Activated naive CD8-positive, alpha-beta T cell treated with anti-CD3 and anti-CD28 coated beads, Interleukin-2, amount 50 U/mL, for 24 hours (primary cell): ENCODE measurements around the gene RSPH3.
"Not testable (repeated sequence)": the region's sequence is repeated elsewhere in the genome, so short reads cannot be mapped to it uniquely, and the experiment has no call there.

ENCODE experiments used
- ATAC-seq: fragments of 150-1000 bp; cut with Tn5 transposase; one replicate; pipeline ENCODE4 v1.10.0; 2021
- DNase-seq: peaks from one replicate; pipeline ENCODE4 v3.0.0; 2021
- H3K27ac Mint-ChIP-seq: one replicate; pipeline ENCODE4 v1.8.0; 2021; ENCODE audit warnings: mild to moderate bottlenecking, mixed read lengths
- H3K27me3 Mint-ChIP-seq: one replicate; pipeline ENCODE4 v1.8.0; 2021; ENCODE audit warnings: mixed read lengths
- H3K36me3 Mint-ChIP-seq: one replicate; pipeline ENCODE4 v1.8.0; 2021; ENCODE audit warnings: low read depth, mixed read lengths
- H3K4me1 Mint-ChIP-seq: one replicate; pipeline ENCODE4 v1.8.0; 2021; ENCODE audit warnings: mixed read lengths
- H3K4me3 Mint-ChIP-seq: one replicate; pipeline ENCODE4 v1.8.0; 2021; ENCODE audit warnings: mild to moderate bottlenecking, moderate library complexity, mixed read lengths
- H3K9me3 Mint-ChIP-seq: one replicate; pipeline ENCODE4 v1.8.0; 2021; ENCODE audit warnings: mixed read lengths

RSPH3 gene

DNA sequence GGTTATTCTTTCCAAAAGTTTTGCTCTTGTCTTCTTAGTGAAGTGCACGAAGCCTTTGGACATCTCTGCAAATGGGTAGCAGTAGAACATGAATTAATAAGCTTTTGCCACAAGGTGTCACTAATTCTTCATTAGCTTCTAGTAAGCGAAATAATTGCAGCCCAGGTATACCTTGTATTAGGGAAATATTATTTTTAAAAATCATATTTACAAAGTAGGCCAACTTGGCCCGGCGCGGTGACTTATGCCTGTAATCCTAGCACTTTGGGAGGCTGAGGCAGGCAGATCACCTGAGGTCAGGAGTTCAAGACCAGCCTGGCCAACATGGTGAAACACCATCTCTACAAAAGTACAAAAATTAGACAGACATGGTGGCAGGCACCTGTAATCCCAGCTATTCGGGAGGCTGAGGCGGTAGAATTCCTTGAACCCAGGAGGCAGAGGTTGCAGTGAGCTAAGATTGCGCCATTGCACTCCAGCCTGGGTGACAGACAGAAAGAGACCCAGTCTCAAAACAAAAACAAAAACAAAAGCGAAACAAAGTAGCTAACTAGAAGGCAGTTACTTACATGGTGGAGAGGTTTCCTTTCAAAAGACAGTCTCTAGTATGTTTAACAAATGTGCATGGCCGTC, 8.8 kb upstream of the RSPH3 start:
- DNase-seq, result no peak
- ATAC-seq, result peak; percentile 52
- H3K9me3 Mint-ChIP-seq, result no peaks in the 10 kb centered on the region
- H3K27me3 Mint-ChIP-seq, result no peaks in the 10 kb centered on the region
- peaks cover 34% of the 10 kb centered on the region for H3K4me1 Mint-ChIP-seq
- H3K36me3 Mint-ChIP-seq, result peaks cover 3% of the 10 kb centered on the region
- peak overlapping the region; percentile 39 for H3K27ac Mint-ChIP-seq
- H3K4me3 Mint-ChIP-seq, result no peak overlapping the region

DNA sequence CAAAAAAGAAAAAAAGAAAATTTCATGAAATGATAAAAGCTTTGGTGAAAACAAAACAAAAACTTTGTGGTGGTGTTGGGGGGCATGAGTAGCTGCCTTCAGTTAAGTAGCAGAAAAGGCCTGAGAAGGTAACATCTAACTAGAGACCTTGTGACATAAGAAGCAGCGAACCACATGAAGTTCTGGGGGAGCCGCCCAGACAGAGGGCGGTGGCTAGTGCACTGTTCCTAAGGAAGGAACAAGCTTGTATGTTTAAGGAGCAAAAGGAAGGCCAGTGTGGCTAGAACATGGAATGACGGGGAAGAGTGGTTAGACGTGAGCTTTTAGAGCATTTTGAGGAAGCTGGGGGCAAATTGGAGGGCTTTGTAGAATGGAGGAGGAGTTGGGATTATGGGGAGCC, 7.5 kb upstream of the RSPH3 start:
- no peak overlapping the region for H3K4me3 Mint-ChIP-seq
- no peak overlapping the region for H3K27ac Mint-ChIP-seq
- H3K27me3 Mint-ChIP-seq, result no peaks in the 10 kb centered on the region

DNA sequence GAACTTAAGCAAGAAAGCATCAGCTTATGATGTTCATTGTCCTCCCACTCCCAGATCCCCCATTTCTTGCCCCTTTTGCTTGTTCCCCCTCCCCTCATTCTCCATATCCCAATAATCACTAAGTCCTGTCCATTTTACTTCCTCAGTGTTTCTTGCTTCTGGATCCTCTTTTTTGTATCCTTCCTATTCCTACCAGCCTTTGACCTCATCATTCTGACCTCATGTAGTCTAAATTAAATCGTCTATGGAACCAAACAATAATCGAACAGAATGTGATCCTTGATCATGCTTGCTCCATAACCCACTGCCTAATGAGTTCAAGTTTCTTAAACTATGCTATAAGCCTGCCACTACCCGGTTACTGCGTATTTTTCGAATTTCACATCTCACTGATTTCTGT, 5.4 kb upstream of the RSPH3 start:
- Mint-ChIP-seq H3K4me1 (peaks cover 27% of the 10 kb centered on the region), H3K27me3 (no peaks in the 10 kb centered on the region), H3K36me3 (no peaks in the 10 kb centered on the region), H3K27ac (no peak overlapping the region), H3K4me3 (no peak overlapping the region), H3K9me3 (no peaks in the 10 kb centered on the region)
- DNase-seq, result no peak
- ATAC-seq, result no peak

More for the DNA sequence above, 7.5 kb upstream of the RSPH3 start:
- Mint-ChIP-seq H3K4me1 (peaks cover 25% of the 10 kb centered on the region), H3K36me3 (peaks cover 3% of the 10 kb centered on the region), H3K9me3 (no peaks in the 10 kb centered on the region)
- ATAC-seq (no peak), DNase-seq (no peak)

DNA sequence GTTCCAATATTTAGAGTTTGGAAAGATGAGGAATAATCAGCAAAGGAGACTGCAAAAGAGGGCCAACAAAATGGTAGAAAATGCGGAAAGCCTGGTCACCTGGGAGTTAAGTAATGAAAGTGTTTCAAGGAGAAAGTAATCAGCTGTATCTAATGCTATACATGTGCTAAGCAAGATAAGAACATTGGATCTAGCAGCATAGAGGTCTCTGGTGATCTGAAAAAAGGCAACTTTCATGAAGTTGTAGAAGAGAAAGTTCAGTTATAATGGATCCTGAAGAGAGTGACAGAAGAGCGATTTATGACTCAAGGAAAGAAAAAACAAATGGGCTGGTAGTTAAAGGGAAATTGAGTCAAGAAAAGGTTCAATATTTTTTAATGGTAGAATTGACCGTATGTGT, 4.6 kb upstream of the RSPH3 start:
- H3K9me3 Mint-ChIP-seq, result no peaks in the 10 kb centered on the region
- H3K27ac Mint-ChIP-seq, result no peak overlapping the region
- no peaks in the 10 kb centered on the region for H3K27me3 Mint-ChIP-seq
- ATAC-seq (no peak), DNase-seq (no peak)
- no peak overlapping the region for H3K4me3 Mint-ChIP-seq
- peaks cover 26% of the 10 kb centered on the region for H3K4me1 Mint-ChIP-seq
- no peaks in the 10 kb centered on the region for H3K36me3 Mint-ChIP-seq

DNA sequence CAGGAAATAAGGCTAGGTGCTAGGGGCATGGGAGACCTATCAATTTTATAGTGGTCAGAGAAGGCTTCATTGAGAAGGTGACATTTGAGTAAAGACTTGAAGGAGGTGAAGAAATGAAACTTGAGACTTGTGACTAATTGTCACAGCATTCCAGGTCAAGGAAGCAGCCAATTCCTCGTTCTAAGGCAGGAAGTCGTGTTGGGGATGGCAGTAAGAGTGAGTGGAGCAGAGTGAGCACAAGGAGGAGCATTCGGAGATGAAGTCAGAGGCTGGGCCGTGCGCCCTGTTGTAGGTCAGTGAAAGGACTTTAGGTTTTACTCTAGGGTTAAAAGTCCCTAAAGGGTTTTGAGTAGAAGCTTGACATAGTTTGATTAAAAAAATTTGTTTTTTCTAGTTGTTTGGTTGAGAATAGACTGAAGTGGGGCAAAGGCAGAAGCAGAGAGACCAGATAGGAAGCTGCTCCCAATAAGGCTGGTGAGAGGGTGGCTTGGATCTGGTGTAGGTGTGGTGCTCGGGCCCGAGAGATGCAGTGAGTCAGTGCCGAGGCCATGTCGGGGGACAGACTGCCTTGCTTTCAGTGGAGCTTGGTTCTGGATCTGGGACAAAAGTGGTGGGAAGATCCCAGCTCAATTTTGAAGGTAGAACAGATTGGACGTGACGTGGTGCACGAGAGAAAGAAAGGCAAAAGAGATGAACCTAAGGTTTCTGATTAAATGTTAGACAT, 2.6 kb upstream of the RSPH3 start:
- H3K4me1 Mint-ChIP-seq, result peaks cover 27% of the 10 kb centered on the region

DNA sequence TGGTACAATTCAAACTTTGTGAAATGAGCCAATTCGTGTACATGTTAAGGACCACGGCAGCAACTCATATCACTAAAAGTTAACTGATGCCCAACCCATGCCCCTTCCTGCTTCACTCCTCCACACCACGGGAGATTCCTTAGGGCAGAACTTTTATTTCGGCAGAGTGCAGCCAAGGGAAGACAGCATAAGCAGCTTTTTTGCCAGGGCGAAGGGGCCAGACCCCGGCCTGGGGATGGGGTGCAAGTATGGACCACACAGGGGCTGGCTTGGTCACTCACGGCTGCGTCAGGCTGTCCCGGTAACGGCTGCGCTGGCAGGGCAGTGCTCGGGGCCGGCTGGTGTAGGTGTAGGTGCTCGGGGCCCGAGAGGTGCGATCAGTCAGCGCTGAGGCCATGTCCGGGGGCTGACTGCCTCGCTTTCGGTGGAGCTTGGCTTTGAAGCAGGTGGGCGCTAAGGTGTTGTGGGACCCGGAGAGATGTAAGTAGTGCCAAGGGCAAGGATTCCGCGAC, 792 bp downstream of the RSPH3 start:
- H3K27ac Mint-ChIP-seq, result peak overlapping the region; percentile 92
- peak overlapping the region; percentile 98 for H3K4me3 Mint-ChIP-seq
- peak; percentile 30 for ATAC-seq
- no peaks in the 10 kb centered on the region for H3K9me3 Mint-ChIP-seq
- no peaks in the 10 kb centered on the region for H3K27me3 Mint-ChIP-seq
- H3K36me3 Mint-ChIP-seq, result no peaks in the 10 kb centered on the region
- peaks cover 57% of the 10 kb centered on the region for H3K4me1 Mint-ChIP-seq
- DNase-seq, result no peak

More for the DNA sequence above, 2.6 kb upstream of the RSPH3 start:
- no peaks in the 10 kb centered on the region for H3K9me3 Mint-ChIP-seq
- no peaks in the 10 kb centered on the region for H3K36me3 Mint-ChIP-seq
- H3K4me3 Mint-ChIP-seq, result no peak overlapping the region
- H3K27ac Mint-ChIP-seq, result no peak overlapping the region
- DNase-seq (no peak), ATAC-seq (no peak)
- H3K27me3 Mint-ChIP-seq, result no peaks in the 10 kb centered on the region

DNA sequence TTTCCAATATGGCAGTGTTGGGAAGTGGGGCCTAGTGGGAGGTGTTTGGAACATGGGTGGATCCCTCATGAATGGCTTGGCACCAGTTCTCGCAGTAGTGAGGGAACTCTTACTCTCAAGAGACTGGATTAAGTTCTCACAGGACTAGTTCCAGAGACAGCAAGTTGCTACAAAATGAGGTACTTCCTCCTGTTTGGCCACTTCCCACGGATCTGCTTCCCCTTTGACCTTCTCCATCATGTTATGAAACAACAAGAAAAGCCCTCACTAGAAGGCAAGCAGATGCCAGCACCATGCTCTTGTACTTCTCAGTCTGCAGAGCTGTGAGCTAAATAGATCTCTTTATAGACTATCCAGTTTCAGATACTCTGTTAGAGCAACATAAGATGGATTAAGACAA, 3.1 kb downstream of the RSPH3 start:
- Mint-ChIP-seq H3K9me3 (no peaks in the 10 kb centered on the region), H3K4me3 (no peak overlapping the region), H3K27me3 (no peaks in the 10 kb centered on the region), H3K27ac (no peak overlapping the region), H3K4me1 (peaks cover 56% of the 10 kb centered on the region), H3K36me3 (peaks cover 7% of the 10 kb centered on the region)
- ATAC-seq (no peak), DNase-seq (no peak)

DNA sequence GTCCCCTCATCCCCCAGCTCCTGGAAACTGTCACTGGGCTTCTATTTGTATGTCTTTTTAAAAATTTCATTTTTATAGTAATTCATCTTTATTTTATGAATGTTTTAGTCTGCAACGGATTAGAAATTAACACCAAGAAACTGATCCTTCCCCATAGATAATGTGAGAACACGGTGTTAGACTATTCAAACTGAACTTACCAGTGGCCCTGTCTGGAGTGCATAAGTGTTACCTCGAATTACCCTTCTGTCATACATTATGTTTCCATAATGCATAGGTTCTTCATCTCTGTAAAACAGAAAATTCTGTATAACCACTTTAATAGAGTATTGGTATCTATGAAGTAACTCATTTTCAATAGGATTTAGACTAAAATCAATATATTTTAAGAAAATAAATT, 6.4 kb downstream of the RSPH3 start:
- DNase-seq, result no peak
- Mint-ChIP-seq H3K27me3 (no peaks in the 10 kb centered on the region), H3K27ac (no peak overlapping the region), H3K9me3 (peaks cover 8% of the 10 kb centered on the region), H3K4me1 (peaks cover 49% of the 10 kb centered on the region), H3K4me3 (no peak overlapping the region), H3K36me3 (peaks cover 12% of the 10 kb centered on the region)
- ATAC-seq, result no peak

DNA sequence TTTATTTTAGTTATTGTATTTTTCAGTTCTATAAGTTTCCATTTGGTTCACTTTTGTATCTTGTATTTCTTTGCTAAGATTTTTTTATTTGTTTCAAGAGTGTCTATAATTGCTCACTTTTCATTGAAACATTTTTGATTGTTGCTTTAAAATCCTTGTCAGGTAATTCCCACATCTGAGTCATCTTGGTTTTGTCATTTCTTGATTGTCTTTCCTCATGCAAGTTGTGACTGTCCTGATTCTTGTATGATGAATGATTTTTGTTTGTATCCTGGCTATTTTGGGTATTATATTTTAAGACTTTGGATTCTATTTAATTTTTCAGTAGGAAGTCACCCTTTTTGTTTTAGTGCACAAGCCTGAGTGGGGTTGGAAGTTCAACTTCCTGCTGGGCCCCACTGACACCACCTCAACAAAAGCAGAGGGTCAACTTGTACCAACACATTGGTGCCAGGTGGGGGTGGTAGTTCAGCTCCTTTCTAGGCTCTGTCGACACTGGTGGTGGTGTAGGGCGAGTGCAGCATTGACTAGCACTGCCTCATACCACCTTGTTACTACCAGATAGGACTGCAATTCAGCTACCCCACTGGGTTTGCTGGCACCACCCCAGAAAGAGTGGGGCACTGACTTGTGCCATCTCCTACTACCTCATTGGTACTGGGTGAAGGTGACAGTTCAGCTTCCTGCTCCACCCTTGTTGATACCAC, 8.8 kb downstream of the RSPH3 start:
- H3K9me3 Mint-ChIP-seq, result peaks cover 20% of the 10 kb centered on the region
- peak; percentile 37 for DNase-seq
- H3K4me3 Mint-ChIP-seq, result no peak overlapping the region
- H3K4me1 Mint-ChIP-seq, result peaks cover 51% of the 10 kb centered on the region
- no peaks in the 10 kb centered on the region for H3K27me3 Mint-ChIP-seq
- peak; percentile 73 for ATAC-seq
- peaks cover 12% of the 10 kb centered on the region for H3K36me3 Mint-ChIP-seq
- peak overlapping the region; percentile 26 for H3K27ac Mint-ChIP-seq

DNA sequence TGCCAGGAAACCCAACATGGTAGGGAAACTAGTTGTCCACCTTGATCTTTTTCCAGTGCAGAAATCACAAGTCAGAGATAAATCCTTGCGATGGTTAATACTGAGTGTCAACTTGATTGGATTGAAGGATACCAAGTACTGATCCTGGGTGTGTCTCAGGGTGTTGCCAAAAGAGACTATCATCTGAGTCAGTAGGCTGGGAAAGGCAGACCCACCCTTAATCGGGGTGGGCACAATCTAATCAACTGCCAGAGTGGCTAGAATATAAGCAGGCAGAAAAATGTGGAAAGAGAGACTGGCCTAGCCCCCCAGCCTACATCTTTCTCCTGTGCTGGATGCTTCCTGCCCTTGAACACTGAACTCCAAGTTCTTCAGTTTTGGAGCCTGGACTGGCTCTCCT, 10.3 kb downstream of the RSPH3 start:
- not testable (repeated sequence) for ATAC-seq, H3K4me3 Mint-ChIP-seq, DNase-seq, H3K27ac Mint-ChIP-seq, H3K27me3 Mint-ChIP-seq
- Mint-ChIP-seq H3K4me1 (peaks cover 36% of the 10 kb centered on the region), H3K36me3 (peaks cover 12% of the 10 kb centered on the region), H3K9me3 (peaks cover 20% of the 10 kb centered on the region)

DNA sequence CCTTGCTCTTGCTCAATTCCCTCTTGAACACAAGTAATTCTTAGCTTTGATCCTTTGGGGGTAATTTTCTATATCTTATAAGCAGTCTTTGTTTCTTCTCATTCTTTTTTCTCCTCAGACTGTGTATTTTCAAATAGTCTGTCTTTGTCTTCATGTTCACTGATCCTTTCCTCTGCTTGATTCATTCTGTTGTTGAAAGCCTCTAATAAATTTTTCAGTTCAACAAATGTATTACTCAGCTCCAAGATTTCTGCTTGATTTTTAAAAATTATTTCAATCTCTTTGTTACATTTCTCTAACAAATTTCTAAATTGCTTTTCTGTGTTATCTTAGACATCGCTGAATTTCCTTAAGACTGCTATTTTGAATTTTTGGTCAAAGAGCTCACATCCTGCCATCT, 11.5 kb downstream of the RSPH3 start:
- Mint-ChIP-seq H3K27ac (no peak overlapping the region), H3K27me3 (no peaks in the 10 kb centered on the region), H3K4me1 (peaks cover 32% of the 10 kb centered on the region), H3K36me3 (peaks cover 10% of the 10 kb centered on the region), H3K4me3 (no peak overlapping the region), H3K9me3 (peaks cover 20% of the 10 kb centered on the region)
- ATAC-seq, result no peak
- DNase-seq, result no peak

DNA sequence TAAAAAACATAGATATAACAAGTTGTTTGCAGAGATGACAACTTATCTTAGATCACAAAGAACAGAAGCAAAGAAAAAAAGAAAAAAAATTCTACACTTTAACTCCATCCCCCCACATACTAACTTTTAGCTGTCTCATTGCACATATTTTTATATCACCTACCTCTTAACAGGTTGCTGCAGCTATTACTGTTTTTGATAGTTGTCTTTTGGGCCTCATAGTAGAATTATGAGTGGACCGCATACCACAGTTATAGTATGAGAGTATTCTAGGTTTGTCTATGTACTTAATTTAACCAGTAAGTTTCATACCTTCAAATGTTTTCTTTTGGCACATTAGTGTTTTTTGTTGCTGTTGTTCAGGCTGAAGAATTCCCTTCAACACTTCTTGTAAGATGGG, 12.3 kb downstream of the RSPH3 start:
- peaks cover 29% of the 10 kb centered on the region for H3K4me1 Mint-ChIP-seq
- no peak overlapping the region for H3K27ac Mint-ChIP-seq
- peaks cover 8% of the 10 kb centered on the region for H3K36me3 Mint-ChIP-seq
- no peak overlapping the region for H3K4me3 Mint-ChIP-seq
- H3K27me3 Mint-ChIP-seq, result no peaks in the 10 kb centered on the region
- DNase-seq (no peak), ATAC-seq (no peak)
- peaks cover 20% of the 10 kb centered on the region for H3K9me3 Mint-ChIP-seq

DNA sequence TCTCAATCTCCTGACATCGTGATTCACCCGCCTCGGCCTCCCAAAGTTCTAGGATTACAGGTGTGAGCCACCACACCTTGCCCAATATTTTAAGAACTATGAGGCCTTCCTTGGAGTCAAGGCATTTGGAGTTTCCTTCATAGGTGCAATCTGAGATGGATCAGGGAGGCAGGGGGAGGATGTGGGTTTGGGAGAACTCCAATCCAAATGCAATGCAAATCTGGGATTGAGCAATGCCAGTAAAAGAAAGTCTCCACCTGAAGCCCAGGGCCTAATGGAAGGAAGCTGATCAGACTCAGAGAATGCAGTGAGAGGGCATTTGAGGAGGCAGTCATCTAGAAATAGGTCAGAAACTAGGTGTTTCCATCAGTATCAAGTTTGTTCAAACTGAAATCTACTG, 21.2 kb downstream of the RSPH3 start:
- ATAC-seq, result no peak
- Mint-ChIP-seq H3K36me3 (no peaks in the 10 kb centered on the region), H3K4me1 (no peaks in the 10 kb centered on the region), H3K4me3 (no peak overlapping the region), H3K9me3 (no peaks in the 10 kb centered on the region), H3K27ac (no peak overlapping the region), H3K27me3 (no peaks in the 10 kb centered on the region)
- DNase-seq, result no peak

DNA sequence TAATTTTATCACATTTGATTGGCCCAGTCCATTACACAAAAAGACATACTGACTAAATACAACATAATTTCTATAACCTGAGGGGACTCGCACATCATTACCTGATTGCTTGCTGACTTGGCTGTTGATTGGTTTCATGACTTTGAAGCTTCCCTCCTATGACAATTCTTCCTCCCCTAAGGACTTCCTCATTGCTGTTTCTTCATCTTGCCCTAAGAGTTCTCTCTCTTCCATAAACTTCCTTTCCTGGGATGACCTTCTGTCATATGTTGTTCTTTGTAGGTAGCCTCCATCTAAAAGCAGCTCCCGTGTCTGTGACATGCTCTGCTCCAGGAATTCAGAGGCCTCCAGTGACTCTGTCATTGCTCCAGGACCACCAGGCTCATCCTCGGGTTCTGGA, 22.6 kb downstream of the RSPH3 start:
- no peak for DNase-seq
- Mint-ChIP-seq H3K9me3 (no peaks in the 10 kb centered on the region), H3K4me3 (no peak overlapping the region), H3K27ac (no peak overlapping the region), H3K36me3 (no peaks in the 10 kb centered on the region), H3K4me1 (no peaks in the 10 kb centered on the region), H3K27me3 (no peaks in the 10 kb centered on the region)
- ATAC-seq, result no peak
